ENCODE measurements around the gene PCNX2.

The PCNX2 gene

DNA sequence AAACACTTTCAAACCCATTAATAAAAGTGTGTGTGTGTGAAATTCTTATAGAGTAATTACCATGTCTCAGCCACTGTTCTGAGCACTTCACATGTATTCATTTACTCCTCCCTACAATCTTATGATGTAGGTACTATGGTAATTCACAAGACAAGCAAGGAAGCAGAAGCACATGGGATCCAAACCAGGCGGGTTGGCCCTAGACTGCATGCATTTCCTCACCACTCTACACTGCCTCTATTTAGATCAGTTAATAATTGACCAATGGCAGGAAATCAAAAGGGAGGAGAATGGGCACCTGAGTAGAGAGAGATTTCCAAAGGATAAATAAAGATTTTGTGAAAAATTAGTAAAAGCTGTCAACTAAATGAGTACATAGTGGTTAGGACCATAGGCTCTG, 47.7 kb upstream of the PCNX2 start:
- ChIA-PET CTCF (interaction anchor here (0.8 to 3.2 kb wide), 3 partner anchors 21 to 184 kb away, joined by 3 to 11 read pairs (median 4); no protein-coding TSS in a partner anchor), POLR2A (no interaction called here)
- H3K27ac ChIP-seq (ENCODE audit: extremely low read depth, low read depth, low read length) = no peak overlapping the region
- no peaks in the 10 kb centered on the region for H3K9me3 ChIP-seq (ENCODE audit: control insufficient read depth, insufficient read depth, low read depth, low read length)
- peaks cover 15% of the 10 kb centered on the region for H3K4me1 ChIP-seq (ENCODE audit: control insufficient read depth, insufficient read depth, low read length)
- TF ChIP-seq, protein P1, sequence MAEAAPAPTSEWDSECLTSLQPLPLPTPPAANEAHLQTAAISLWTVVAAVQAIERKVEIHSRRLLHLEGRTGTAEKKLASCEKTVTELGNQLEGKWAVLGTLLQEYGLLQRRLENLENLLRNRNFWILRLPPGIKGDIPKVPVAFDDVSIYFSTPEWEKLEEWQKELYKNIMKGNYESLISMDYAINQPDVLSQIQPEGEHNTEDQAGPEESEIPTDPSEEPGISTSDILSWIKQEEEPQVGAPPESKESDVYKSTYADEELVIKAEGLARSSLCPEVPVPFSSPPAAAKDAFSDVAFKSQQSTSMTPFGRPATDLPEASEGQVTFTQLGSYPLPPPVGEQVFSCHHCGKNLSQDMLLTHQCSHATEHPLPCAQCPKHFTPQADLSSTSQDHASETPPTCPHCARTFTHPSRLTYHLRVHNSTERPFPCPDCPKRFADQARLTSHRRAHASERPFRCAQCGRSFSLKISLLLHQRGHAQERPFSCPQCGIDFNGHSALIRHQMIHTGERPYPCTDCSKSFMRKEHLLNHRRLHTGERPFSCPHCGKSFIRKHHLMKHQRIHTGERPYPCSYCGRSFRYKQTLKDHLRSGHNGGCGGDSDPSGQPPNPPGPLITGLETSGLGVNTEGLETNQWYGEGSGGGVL (tag by site-specific recombination; IDR thresholded peaks at IDR 0.05) = no peak
- TF ChIP-seq, protein P2, sequence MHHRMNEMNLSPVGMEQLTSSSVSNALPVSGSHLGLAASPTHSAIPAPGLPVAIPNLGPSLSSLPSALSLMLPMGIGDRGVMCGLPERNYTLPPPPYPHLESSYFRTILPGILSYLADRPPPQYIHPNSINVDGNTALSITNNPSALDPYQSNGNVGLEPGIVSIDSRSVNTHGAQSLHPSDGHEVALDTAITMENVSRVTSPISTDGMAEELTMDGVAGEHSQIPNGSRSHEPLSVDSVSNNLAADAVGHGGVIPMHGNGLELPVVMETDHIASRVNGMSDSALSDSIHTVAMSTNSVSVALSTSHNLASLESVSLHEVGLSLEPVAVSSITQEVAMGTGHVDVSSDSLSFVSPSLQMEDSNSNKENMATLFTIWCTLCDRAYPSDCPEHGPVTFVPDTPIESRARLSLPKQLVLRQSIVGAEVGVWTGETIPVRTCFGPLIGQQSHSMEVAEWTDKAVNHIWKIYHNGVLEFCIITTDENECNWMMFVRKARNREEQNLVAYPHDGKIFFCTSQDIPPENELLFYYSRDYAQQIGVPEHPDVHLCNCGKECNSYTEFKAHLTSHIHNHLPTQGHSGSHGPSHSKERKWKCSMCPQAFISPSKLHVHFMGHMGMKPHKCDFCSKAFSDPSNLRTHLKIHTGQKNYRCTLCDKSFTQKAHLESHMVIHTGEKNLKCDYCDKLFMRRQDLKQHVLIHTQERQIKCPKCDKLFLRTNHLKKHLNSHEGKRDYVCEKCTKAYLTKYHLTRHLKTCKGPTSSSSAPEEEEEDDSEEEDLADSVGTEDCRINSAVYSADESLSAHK (tag by site-specific recombination; IDR thresholded peaks at IDR 0.05) = no peak
- TF ChIP-seq, protein P3, sequence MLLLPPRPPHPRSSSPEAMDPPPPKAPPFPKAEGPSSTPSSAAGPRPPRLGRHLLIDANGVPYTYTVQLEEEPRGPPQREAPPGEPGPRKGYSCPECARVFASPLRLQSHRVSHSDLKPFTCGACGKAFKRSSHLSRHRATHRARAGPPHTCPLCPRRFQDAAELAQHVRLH (tag by site-specific recombination; IDR thresholded peaks at IDR 0.05) = no peak
- no peak for TF ChIP-seq ZNF623 (tag by site-specific recombination; IDR thresholded peaks at IDR 0.05)
- no peak for TF ChIP-seq ZNF843 (tag by site-specific recombination; IDR thresholded peaks at IDR 0.05)
- TF ChIP-seq ZNF174 (tag by site-specific recombination; IDR thresholded peaks at IDR 0.05) = no peak
- TF ChIP-seq, protein P4, sequence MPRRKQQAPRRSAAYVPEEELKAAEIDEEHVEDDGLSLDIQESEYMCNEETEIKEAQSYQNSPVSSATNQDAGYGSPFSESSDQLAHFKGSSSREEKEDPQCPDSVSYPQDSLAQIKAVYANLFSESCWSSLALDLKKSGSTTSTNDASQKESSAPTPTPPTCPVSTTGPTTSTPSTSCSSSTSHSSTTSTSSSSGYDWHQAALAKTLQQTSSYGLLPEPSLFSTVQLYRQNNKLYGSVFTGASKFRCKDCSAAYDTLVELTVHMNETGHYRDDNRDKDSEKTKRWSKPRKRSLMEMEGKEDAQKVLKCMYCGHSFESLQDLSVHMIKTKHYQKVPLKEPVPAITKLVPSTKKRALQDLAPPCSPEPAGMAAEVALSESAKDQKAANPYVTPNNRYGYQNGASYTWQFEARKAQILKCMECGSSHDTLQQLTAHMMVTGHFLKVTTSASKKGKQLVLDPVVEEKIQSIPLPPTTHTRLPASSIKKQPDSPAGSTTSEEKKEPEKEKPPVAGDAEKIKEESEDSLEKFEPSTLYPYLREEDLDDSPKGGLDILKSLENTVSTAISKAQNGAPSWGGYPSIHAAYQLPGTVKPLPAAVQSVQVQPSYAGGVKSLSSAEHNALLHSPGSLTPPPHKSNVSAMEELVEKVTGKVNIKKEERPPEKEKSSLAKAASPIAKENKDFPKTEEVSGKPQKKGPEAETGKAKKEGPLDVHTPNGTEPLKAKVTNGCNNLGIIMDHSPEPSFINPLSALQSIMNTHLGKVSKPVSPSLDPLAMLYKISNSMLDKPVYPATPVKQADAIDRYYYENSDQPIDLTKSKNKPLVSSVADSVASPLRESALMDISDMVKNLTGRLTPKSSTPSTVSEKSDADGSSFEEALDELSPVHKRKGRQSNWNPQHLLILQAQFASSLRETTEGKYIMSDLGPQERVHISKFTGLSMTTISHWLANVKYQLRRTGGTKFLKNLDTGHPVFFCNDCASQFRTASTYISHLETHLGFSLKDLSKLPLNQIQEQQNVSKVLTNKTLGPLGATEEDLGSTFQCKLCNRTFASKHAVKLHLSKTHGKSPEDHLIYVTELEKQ (tag by site-specific recombination; IDR thresholded peaks at IDR 0.05; ENCODE audit: borderline replicate concordance) = no peak
- no peak for TF ChIP-seq ZNF155 (tag by site-specific recombination; IDR thresholded peaks at IDR 0.05)
- H3K4me3 ChIP-seq (ENCODE audit: low read depth, low read length) = no peak overlapping the region
- H3K36me3 ChIP-seq (ENCODE audit: control insufficient read depth in 2 of 2, insufficient read depth in 1 of 2, low read length in 2 of 2) = peaks cover 7 to 12% of the 10 kb centered on the region in 2 experiments

DNA sequence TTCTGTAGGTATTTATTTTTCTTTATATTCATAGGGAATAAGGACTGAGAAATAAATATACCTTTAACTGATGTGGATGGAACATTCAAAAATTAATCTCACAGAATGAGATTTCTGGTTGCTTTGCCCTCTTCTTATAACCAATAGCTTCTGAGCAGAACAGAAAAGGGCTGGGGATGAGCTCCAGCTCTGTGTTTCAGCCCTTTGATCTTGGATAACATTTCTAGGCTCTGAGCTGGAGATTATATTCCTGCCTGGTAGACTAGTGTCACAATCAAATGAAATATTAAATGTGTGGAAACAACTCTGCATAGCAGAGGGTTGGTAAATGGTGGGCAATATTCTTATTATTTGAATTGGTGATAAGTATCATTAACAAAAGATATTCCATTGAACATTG, 46.6 kb upstream of the PCNX2 start:
- POLR2A ChIA-PET = no interaction called here
- peaks cover 4 to 7% of the 10 kb centered on the region in 2 experiments; a peak in 2 of 3 replicates for H3K36me3 ChIP-seq (ENCODE audit: control insufficient read depth in 2 of 2, insufficient read depth in 1 of 2, low read length in 2 of 2)
- CTCF ChIA-PET = interaction anchor here (0.7 to 3.2 kb wide), 3 partner anchors 9 to 176 kb away, joined by 3 to 11 read pairs (median 3); no protein-coding TSS in a partner anchor
- no peak overlapping the region for H3K27ac ChIP-seq (ENCODE audit: extremely low read depth, low read depth, low read length)
- H3K4me3 ChIP-seq (ENCODE audit: low read depth, low read length) = no peak overlapping the region
- peaks cover 26% of the 10 kb centered on the region for H3K4me1 ChIP-seq (ENCODE audit: control insufficient read depth, insufficient read depth, low read length)
- H3K9me3 ChIP-seq (ENCODE audit: control insufficient read depth, insufficient read depth, low read depth, low read length) = no peaks in the 10 kb centered on the region
- TF ChIP-seq ZNF501 (tag by site-specific recombination; IDR thresholded peaks at IDR 0.05) (no peak), ZNF423 (tag by site-specific recombination; IDR thresholded peaks at IDR 0.05) (no peak), ZNF664 (tag by site-specific recombination; IDR thresholded peaks at IDR 0.05) (no peak), SALL2 (tag by site-specific recombination; IDR thresholded peaks at IDR 0.05; ENCODE audit: borderline replicate concordance) (no peak), ZNF660 (tag by site-specific recombination; IDR thresholded peaks at IDR 0.05) (no peak), ZNF658 (tag by site-specific recombination; IDR thresholded peaks at IDR 0.05) (no peak), ZNF558 (tag by site-specific recombination; IDR thresholded peaks at IDR 0.05) (no peak)
- TF ChIP-seq, protein P5, sequence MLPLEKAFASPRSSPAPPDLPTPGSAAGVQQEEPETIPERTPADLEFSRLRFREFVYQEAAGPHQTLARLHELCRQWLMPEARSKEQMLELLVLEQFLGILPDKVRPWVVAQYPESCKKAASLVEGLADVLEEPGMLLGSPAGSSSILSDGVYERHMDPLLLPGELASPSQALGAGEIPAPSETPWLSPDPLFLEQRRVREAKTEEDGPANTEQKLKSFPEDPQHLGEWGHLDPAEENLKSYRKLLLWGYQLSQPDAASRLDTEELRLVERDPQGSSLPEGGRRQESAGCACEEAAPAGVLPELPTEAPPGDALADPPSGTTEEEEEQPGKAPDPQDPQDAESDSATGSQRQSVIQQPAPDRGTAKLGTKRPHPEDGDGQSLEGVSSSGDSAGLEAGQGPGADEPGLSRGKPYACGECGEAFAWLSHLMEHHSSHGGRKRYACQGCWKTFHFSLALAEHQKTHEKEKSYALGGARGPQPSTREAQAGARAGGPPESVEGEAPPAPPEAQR (tag by site-specific recombination; IDR thresholded peaks at IDR 0.05) = no peak
- TF ChIP-seq, protein P6, sequence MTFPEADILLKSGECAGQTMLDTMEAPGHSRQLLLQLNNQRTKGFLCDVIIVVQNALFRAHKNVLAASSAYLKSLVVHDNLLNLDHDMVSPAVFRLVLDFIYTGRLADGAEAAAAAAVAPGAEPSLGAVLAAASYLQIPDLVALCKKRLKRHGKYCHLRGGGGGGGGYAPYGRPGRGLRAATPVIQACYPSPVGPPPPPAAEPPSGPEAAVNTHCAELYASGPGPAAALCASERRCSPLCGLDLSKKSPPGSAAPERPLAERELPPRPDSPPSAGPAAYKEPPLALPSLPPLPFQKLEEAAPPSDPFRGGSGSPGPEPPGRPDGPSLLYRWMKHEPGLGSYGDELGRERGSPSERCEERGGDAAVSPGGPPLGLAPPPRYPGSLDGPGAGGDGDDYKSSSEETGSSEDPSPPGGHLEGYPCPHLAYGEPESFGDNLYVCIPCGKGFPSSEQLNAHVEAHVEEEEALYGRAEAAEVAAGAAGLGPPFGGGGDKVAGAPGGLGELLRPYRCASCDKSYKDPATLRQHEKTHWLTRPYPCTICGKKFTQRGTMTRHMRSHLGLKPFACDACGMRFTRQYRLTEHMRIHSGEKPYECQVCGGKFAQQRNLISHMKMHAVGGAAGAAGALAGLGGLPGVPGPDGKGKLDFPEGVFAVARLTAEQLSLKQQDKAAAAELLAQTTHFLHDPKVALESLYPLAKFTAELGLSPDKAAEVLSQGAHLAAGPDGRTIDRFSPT (tag by site-specific recombination; IDR thresholded peaks at IDR 0.05) = no peak
- TF ChIP-seq, protein P7, sequence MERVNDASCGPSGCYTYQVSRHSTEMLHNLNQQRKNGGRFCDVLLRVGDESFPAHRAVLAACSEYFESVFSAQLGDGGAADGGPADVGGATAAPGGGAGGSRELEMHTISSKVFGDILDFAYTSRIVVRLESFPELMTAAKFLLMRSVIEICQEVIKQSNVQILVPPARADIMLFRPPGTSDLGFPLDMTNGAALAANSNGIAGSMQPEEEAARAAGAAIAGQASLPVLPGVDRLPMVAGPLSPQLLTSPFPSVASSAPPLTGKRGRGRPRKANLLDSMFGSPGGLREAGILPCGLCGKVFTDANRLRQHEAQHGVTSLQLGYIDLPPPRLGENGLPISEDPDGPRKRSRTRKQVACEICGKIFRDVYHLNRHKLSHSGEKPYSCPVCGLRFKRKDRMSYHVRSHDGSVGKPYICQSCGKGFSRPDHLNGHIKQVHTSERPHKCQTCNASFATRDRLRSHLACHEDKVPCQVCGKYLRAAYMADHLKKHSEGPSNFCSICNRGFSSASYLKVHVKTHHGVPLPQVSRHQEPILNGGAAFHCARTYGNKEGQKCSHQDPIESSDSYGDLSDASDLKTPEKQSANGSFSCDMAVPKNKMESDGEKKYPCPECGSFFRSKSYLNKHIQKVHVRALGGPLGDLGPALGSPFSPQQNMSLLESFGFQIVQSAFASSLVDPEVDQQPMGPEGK (tag by site-specific recombination; IDR thresholded peaks at IDR 0.05) = no peak
- TF ChIP-seq, protein P8, sequence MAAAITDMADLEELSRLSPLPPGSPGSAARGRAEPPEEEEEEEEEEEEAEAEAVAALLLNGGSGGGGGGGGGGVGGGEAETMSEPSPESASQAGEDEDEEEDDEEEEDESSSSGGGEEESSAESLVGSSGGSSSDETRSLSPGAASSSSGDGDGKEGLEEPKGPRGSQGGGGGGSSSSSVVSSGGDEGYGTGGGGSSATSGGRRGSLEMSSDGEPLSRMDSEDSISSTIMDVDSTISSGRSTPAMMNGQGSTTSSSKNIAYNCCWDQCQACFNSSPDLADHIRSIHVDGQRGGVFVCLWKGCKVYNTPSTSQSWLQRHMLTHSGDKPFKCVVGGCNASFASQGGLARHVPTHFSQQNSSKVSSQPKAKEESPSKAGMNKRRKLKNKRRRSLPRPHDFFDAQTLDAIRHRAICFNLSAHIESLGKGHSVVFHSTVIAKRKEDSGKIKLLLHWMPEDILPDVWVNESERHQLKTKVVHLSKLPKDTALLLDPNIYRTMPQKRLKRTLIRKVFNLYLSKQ (tag by site-specific recombination; IDR thresholded peaks at IDR 0.05; ENCODE audit: borderline replicate concordance) = no peak
